SK-N-SH (cell line): ENCODE data around the gene MRPS35. TPM values are rescaled to one million over a fixed set of nuclear protein-coding genes. Genes with fewer than 3 reads are reported as not detected.

Experiments used
- CTCF ChIA-PET: fragments of 300-600, 350-600 bp; formaldehyde crosslinking; extraction: SDS; loops from one replicate; lab custom pipeline; 2021; lab: Yijun Ruan, JAX
- POLR2A ChIA-PET: fragments of 350-600 bp; sonication (Branson Sonifier 250); formaldehyde crosslinking; extraction: SDS; loops from one replicate; lab custom pipeline; 2020; ENCODE audit warnings: antibody characterized with exemption, inconsistent platforms; lab: Yijun Ruan, JAX
- DNase-seq: peaks from one replicate; pipeline ENCODE4 v3.0.0; 2012
- H2AFZ ChIP-seq: fragments of 200-600 bp; sonication (generic); 2 replicates; pipeline ENCODE4 v1.8.1; 2016; ENCODE audit warnings: antibody characterized with exemption, mild to moderate bottlenecking, low read depth
- H3F3A ChIP-seq: fragments of 200-600 bp; sonication (generic); replicated peaks from 2 replicates; pipeline ENCODE3; 2016; ENCODE audit warnings: antibody characterized with exemption, mild to moderate bottlenecking; ENCODE audit not compliant: insufficient read depth
- H3K27ac ChIP-seq, 2 experiments: fragments of 200-500 bp in 1 of 2; fragments of 200-600 bp in 1 of 2; sonication (Bioruptor generic) in 1 of 2; sonication (generic), shearing (Covaris generic) in 1 of 2; 2 replicates each; pipeline versions ENCODE4 v1.5.1 to v1.6.1; 2014 to 2016; ENCODE audit warnings: low read depth in 2 of 2, inconsistent platforms in 1 of 2, low read length in 1 of 2, mild to moderate bottlenecking in 1 of 2, mixed read lengths in 1 of 2
- H3K27me3 ChIP-seq: fragments of 200-600 bp; sonication (generic), shearing (Covaris generic); 2 replicates; pipeline ENCODE4 v1.6.1; 2016; ENCODE audit warnings: mixed run types; ENCODE audit not compliant: insufficient read depth
- H3K36me3 ChIP-seq, 2 experiments: fragments of 200-500 bp in 1 of 2; fragments of 200-600 bp in 1 of 2; sonication (Bioruptor generic) in 1 of 2; sonication (generic) in 1 of 2; replicated peaks in 1 of 2; 2 replicates each; pipeline versions ENCODE3 to v1.5.1; 2014 to 2016; ENCODE audit warnings: low read length in 1 of 2, mild to moderate bottlenecking in 1 of 2; ENCODE audit not compliant: insufficient read depth in 2 of 2, control insufficient read depth in 1 of 2
- H3K4me1 ChIP-seq, 2 experiments: fragments of 200-500 bp in 1 of 2; fragments of 200-600 bp in 1 of 2; sonication (Bioruptor generic) in 1 of 2; sonication (generic), shearing (Covaris generic) in 1 of 2; 2 replicates each; pipeline versions ENCODE4 v1.5.1 to v1.6.1; 2014 to 2016; ENCODE audit warnings: low read depth in 1 of 2, low read length in 1 of 2, mixed run types in 1 of 2; ENCODE audit not compliant: insufficient read depth in 2 of 2, control insufficient read depth in 1 of 2
- H3K4me2 ChIP-seq: fragments of 200-600 bp; sonication (generic), shearing (Covaris generic); 2 replicates; pipeline ENCODE4 v1.6.1; 2017; ENCODE audit warnings: mixed run types
- H3K4me3 ChIP-seq, 2 experiments: fragments of 200-500 bp in 1 of 2; fragments of 200-600 bp in 1 of 2; sonication (Bioruptor generic) in 1 of 2; sonication (generic), shearing (Covaris generic) in 1 of 2; 2 replicates each; pipeline versions ENCODE4 v1.5.1 to v1.8.1; 2014 to 2016; ENCODE audit warnings: low read depth in 2 of 2, inconsistent platforms in 1 of 2, low read length in 1 of 2, mild to moderate bottlenecking in 1 of 2, mixed read lengths in 1 of 2, moderate library complexity in 1 of 2
- H3K79me2 ChIP-seq: fragments of 200-600 bp; sonication (generic); 2 replicates; pipeline ENCODE4 v1.8.1; 2017; ENCODE audit warnings: mild to moderate bottlenecking; ENCODE audit not compliant: insufficient read depth
- H3K9ac ChIP-seq: fragments of 200-600 bp; sonication (generic); 2 replicates; pipeline ENCODE4 v1.6.1; 2017; ENCODE audit warnings: mixed run types
- H3K9me2 ChIP-seq: fragments of 200-600 bp; sonication (generic); 2 replicates; pipeline ENCODE4 v1.6.1; 2017; ENCODE audit warnings: mixed run types
- H3K9me3 ChIP-seq: fragments of 200-600 bp; sonication (generic); 2 replicates; pipeline ENCODE4 v1.6.1; 2017; ENCODE audit warnings: mixed run types, mild to moderate bottlenecking, moderate library complexity
- H4K20me1 ChIP-seq: fragments of 200-600 bp; sonication (generic); 2 replicates; pipeline ENCODE4 v1.6.1; 2017; ENCODE audit warnings: mild to moderate bottlenecking, mixed run types; ENCODE audit not compliant: insufficient read depth
- CHD2 ChIP-seq: fragments of 150-350 bp; IDR thresholded peaks from 2 replicates; pipeline ENCODE4 v1.6.1; 2018; ENCODE audit warnings: low read length; ENCODE audit not compliant: partially characterized antibody
- EZH2phosphoT487 ChIP-seq: fragments of 200-600 bp; sonication (generic); IDR thresholded peaks from 2 replicates; pipeline ENCODE4 v1.6.1; 2017; ENCODE audit warnings: low read depth, mixed run types, mild to moderate bottlenecking, antibody characterized with exemption, moderate library complexity, borderline replicate concordance
- FOXJ3 ChIP-seq: sonication (generic); formaldehyde crosslinking; IDR thresholded peaks from 2 replicates; pipeline ENCODE4 v1.5.1; 2020; ENCODE audit warnings: mild to moderate bottlenecking, missing genetic modification reagents
- FOXM1 ChIP-seq: IDR thresholded peaks from 2 replicates; pipeline ENCODE4 v1.4.0; 2012; ENCODE audit warnings: low read depth, mild to moderate bottlenecking
- GABPA ChIP-seq: IDR thresholded peaks from 2 replicates; pipeline ENCODE4 v1.4.0; 2012; ENCODE audit warnings: low read depth, mild to moderate bottlenecking
- JUND ChIP-seq: IDR thresholded peaks from 2 replicates; pipeline ENCODE4 v1.4.0; 2012
- MEF2A ChIP-seq: IDR thresholded peaks from 2 replicates; pipeline ENCODE4 v1.4.0; 2012; ENCODE audit warnings: low read depth, borderline replicate concordance
- RFX5 ChIP-seq: IDR thresholded peaks from 2 replicates; pipeline ENCODE4 v1.6.1; 2012; ENCODE audit warnings: mild to moderate bottlenecking, improper control_type of control experiment, low read length
- TAF1 ChIP-seq: IDR thresholded peaks from 2 replicates; pipeline ENCODE4 v1.6.1; 2012; ENCODE audit warnings: low read depth, mild to moderate bottlenecking, low read length, moderate library complexity, borderline replicate concordance
- TEAD4 ChIP-seq: IDR thresholded peaks from 2 replicates; pipeline ENCODE4 v1.4.0; 2012; ENCODE audit warnings: mild to moderate bottlenecking, borderline replicate concordance; ENCODE audit not compliant: insufficient read depth
- YY1 ChIP-seq: IDR thresholded peaks from 2 replicates; pipeline ENCODE4 v1.4.0; 2012; ENCODE audit warnings: low read depth, mild to moderate bottlenecking
- WGBS: methylation state at CpG from one replicate; pipeline ENCODE4 v1.1.6; 2017; ENCODE audit warnings: low lambda C conversion rate; 5-methylcytosine and 5-hydroxymethylcytosine counted together
- polyA plus RNA-seq, 3 experiments: library from polyadenylated mRNA; depleted of rRNA; stranded (reverse); fragments of >200 nt; gene quantifications; 2 replicates each; pipeline ENCODE4 v1.2.3, GENCODE V29; 2012
- TF ChIP-seq, protein P1 (sequence below): fragments of 200-600 bp; sonication (generic); IDR thresholded peaks from 2 replicates; pipeline ENCODE4 v1.6.1; 2017; ENCODE audit warnings: antibody characterized with exemption, mild to moderate bottlenecking, moderate library complexity
- TF ChIP-seq, protein P2 (sequence below): IDR thresholded peaks from 2 replicates; pipeline ENCODE4 v1.4.0; 2012; ENCODE audit warnings: low read depth, borderline replicate concordance
- TF ChIP-seq, protein P3 (sequence below): fragments of 150-350 bp; IDR thresholded peaks from 2 replicates; pipeline ENCODE4 v1.6.1; 2016; ENCODE audit warnings: mild to moderate bottlenecking, low read depth, low read length
- TF ChIP-seq, protein P4 (sequence below): IDR thresholded peaks from 2 replicates; pipeline ENCODE4 v1.4.0; 2012; ENCODE audit warnings: low read depth
- TF ChIP-seq, protein P5 (sequence below): IDR thresholded peaks from 2 replicates; pipeline ENCODE4 v1.6.1; 2012; ENCODE audit warnings: mild to moderate bottlenecking, low read depth, low read length, moderate library complexity

Gene MRPS35
- polyA plus RNA-seq, 1 of the 3 experiments (the other 2 are of a cell fraction), result 32.4 TPM

DNA sequence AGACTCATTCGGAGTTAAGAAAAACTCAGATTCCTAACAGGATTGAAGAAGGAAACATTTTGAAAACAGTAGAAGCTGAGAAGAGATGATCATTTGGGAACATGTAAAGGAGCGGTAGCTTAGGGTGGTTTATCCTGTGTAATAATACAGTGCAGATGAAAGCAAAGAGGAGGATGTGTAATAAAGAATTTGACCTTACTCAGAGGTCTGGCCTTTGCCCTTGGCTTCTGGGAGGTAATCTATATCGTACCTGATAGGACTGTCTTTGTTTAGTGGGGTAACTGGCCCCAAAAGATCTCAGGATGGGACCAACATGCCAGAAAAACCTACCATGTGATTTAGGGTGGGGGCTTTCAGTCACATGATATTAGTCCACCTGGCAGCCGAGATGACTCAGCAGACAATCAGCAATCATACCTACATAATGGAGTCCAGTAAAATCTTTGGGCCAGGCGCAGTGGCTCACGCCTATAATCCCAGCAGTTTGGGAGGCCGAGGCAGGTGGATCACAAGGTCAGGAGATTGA, 46.1 kb downstream of the MRPS35 start:
- Histone ChIP-seq H2AFZ (no peak overlapping the region), H3K4me1 (no peaks in the 10 kb centered on the region)
- no peak for TF ChIP-seq EZH2phosphoT487
- TF ChIP-seq, protein P1, sequence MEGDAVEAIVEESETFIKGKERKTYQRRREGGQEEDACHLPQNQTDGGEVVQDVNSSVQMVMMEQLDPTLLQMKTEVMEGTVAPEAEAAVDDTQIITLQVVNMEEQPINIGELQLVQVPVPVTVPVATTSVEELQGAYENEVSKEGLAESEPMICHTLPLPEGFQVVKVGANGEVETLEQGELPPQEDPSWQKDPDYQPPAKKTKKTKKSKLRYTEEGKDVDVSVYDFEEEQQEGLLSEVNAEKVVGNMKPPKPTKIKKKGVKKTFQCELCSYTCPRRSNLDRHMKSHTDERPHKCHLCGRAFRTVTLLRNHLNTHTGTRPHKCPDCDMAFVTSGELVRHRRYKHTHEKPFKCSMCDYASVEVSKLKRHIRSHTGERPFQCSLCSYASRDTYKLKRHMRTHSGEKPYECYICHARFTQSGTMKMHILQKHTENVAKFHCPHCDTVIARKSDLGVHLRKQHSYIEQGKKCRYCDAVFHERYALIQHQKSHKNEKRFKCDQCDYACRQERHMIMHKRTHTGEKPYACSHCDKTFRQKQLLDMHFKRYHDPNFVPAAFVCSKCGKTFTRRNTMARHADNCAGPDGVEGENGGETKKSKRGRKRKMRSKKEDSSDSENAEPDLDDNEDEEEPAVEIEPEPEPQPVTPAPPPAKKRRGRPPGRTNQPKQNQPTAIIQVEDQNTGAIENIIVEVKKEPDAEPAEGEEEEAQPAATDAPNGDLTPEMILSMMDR, result no peak
- no peak for TF ChIP-seq TEAD4
- TF ChIP-seq, protein P2, sequence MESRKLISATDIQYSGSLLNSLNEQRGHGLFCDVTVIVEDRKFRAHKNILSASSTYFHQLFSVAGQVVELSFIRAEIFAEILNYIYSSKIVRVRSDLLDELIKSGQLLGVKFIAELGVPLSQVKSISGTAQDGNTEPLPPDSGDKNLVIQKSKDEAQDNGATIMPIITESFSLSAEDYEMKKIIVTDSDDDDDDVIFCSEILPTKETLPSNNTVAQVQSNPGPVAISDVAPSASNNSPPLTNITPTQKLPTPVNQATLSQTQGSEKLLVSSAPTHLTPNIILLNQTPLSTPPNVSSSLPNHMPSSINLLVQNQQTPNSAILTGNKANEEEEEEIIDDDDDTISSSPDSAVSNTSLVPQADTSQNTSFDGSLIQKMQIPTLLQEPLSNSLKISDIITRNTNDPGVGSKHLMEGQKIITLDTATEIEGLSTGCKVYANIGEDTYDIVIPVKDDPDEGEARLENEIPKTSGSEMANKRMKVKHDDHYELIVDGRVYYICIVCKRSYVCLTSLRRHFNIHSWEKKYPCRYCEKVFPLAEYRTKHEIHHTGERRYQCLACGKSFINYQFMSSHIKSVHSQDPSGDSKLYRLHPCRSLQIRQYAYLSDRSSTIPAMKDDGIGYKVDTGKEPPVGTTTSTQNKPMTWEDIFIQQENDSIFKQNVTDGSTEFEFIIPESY, result no peak
- TF ChIP-seq JUND, result no peak
- TF ChIP-seq, protein P3, sequence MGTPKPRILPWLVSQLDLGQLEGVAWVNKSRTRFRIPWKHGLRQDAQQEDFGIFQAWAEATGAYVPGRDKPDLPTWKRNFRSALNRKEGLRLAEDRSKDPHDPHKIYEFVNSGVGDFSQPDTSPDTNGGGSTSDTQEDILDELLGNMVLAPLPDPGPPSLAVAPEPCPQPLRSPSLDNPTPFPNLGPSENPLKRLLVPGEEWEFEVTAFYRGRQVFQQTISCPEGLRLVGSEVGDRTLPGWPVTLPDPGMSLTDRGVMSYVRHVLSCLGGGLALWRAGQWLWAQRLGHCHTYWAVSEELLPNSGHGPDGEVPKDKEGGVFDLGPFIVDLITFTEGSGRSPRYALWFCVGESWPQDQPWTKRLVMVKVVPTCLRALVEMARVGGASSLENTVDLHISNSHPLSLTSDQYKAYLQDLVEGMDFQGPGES, result no peak
- TF ChIP-seq RFX5, result no peak
- TF ChIP-seq, protein P4, sequence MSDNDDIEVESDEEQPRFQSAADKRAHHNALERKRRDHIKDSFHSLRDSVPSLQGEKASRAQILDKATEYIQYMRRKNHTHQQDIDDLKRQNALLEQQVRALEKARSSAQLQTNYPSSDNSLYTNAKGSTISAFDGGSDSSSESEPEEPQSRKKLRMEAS, result no peak
- TF ChIP-seq MEF2A, result no peak
- no peak for TF ChIP-seq GABPA
- TF ChIP-seq FOXM1, result no peak
- TF ChIP-seq FOXJ3 (CRISPR knock-in tag), result no peak
- no peak for TF ChIP-seq YY1
- TF ChIP-seq, protein P5, sequence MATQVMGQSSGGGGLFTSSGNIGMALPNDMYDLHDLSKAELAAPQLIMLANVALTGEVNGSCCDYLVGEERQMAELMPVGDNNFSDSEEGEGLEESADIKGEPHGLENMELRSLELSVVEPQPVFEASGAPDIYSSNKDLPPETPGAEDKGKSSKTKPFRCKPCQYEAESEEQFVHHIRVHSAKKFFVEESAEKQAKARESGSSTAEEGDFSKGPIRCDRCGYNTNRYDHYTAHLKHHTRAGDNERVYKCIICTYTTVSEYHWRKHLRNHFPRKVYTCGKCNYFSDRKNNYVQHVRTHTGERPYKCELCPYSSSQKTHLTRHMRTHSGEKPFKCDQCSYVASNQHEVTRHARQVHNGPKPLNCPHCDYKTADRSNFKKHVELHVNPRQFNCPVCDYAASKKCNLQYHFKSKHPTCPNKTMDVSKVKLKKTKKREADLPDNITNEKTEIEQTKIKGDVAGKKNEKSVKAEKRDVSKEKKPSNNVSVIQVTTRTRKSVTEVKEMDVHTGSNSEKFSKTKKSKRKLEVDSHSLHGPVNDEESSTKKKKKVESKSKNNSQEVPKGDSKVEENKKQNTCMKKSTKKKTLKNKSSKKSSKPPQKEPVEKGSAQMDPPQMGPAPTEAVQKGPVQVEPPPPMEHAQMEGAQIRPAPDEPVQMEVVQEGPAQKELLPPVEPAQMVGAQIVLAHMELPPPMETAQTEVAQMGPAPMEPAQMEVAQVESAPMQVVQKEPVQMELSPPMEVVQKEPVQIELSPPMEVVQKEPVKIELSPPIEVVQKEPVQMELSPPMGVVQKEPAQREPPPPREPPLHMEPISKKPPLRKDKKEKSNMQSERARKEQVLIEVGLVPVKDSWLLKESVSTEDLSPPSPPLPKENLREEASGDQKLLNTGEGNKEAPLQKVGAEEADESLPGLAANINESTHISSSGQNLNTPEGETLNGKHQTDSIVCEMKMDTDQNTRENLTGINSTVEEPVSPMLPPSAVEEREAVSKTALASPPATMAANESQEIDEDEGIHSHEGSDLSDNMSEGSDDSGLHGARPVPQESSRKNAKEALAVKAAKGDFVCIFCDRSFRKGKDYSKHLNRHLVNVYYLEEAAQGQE, result no peak
- TF ChIP-seq TAF1, result no peak
- TF ChIP-seq CHD2, result no peak
- TF ChIP-seq, all 33 proteins: peak for 0
- 98% methylated on average over 7 of the region's 7 CpGs for WGBS
- Histone ChIP-seq H3K4me3 (no peak overlapping the region), H3F3A (no peaks in the 10 kb centered on the region), H3K27me3 (no peaks in the 10 kb centered on the region), H3K27ac (no peak overlapping the region), H3K9me2 (no peaks in the 10 kb centered on the region), H3K9ac (no peak overlapping the region), H3K36me3 (peaks cover 21 to 25% of the 10 kb centered on the region in 2 experiments), H3K79me2 (0 out of 2 replicates have a peak, but pooled peaks cover 4% of the 10 kb centered on the region), H3K4me2 (no peak overlapping the region), H3K9me3 (no peaks in the 10 kb centered on the region), H4K20me1 (no peaks in the 10 kb centered on the region)
- ChIA-PET POLR2A (no interaction called here), CTCF (interaction anchor here (1.3 to 1.8 kb wide), 3 partner anchors 20 to 184 kb away, joined by 3 to 5 read pairs (median 3); no protein-coding TSS in a partner anchor)
- DNase-seq, result no peak
